ENCODE measurements around the gene ARL15. TPM values are rescaled to one million over a fixed set of nuclear protein-coding genes. Genes with fewer than 3 reads are reported as not detected.

ARL15 gene
- total and polyA plus RNA-seq, 7 experiments from 2014 or later: 9.6 to 17.1 (median 13.6) TPM

- H3K27me3 Mint-ChIP-seq: peaks cover 0 to 10% (median 0%) of the 10 kb centered on the region in 5 donors
- ChIA-PET POLR2A (interaction anchor here (1.0 kb wide), 1 partner anchor 61 kb away, joined by 4 read pairs; no protein-coding TSS in a partner anchor), CTCF (interaction anchor here (0.9 kb wide), 1 partner anchor 172 kb away, joined by 3 read pairs; no protein-coding TSS in a partner anchor)
- DNase-seq (no peak), ATAC-seq (no peak)
- Histone ChIP-seq H3K4me3 (ENCODE audit: low read length) (no peak overlapping the region), H3K27me3 (ENCODE audit: control insufficient read depth in 2 of 2, insufficient read depth in 2 of 2, low read length in 2 of 2) (no peaks in the 10 kb centered on the region), H3K4me1 (ENCODE audit: control insufficient read depth in 2 of 2, insufficient read depth in 2 of 2, low read length in 2 of 2) (no peaks in the 10 kb centered on the region), H3K27ac (ENCODE audit: low read depth, low read length) (no peak overlapping the region), H3K9me3 (ENCODE audit: control insufficient read depth in 2 of 3, low read length in 3 of 3) (no peaks in the 10 kb centered on the region), H3K36me3 (ENCODE audit: control insufficient read depth in 2 of 3, insufficient read depth in 3 of 3, low read length in 3 of 3) (no peaks in the 10 kb centered on the region)
- H3K9me3 Mint-ChIP-seq: no peaks in the 10 kb centered on the region
- peaks cover 0 to 33% (median 14%) of the 10 kb centered on the region in 7 donors for H3K4me1 Mint-ChIP-seq
- H3K36me3 Mint-ChIP-seq: peaks cover 0 to 2% (median 0%) of the 10 kb centered on the region in 5 donors
- intact Hi-C loops (cut with micrococcal nuclease): no loop called here
- no peak overlapping the region for H3K27ac Mint-ChIP-seq
- H3K4me3 Mint-ChIP-seq: peak overlapping the region in 1 of 10 donors; percentile 9
Measured at GRCh38 chr5:54247226-54247625, 63.1 kb downstream of the ARL15 start.

GRCh38 chr5:54243483-54244080 is 66.8 kb downstream of the ARL15 start:
- intact Hi-C loops (cut with micrococcal nuclease): loop anchor here (1.0 to 5.0 kb wide), 7 partner anchors 67 to 916 kb away; partner anchors contain the start of gene ARL15 (in 2 of the 2)
- H3K4me3 Mint-ChIP-seq: no peak overlapping the region
- peaks cover 0 to 22% (median 14%) of the 10 kb centered on the region in 7 donors for H3K4me1 Mint-ChIP-seq
- ATAC-seq (peak; percentile 54), DNase-seq (peak in 6 of 9 donors; percentile 10 to 45 (median 36))
- CTCF ChIA-PET: interaction anchor here (0.7 to 2.2 kb wide), 16 partner anchors 11 to 624 kb away, joined by 3 to 23 read pairs (median 4); partner anchors contain the start of gene ARL15
- H3K36me3 ChIP-seq (ENCODE audit: control insufficient read depth in 2 of 3, insufficient read depth in 3 of 3, low read length in 3 of 3): no peaks in the 10 kb centered on the region
- peaks cover 0 to 10% (median 0%) of the 10 kb centered on the region in 5 donors for H3K27me3 Mint-ChIP-seq
- no peaks in the 10 kb centered on the region for H3K9me3 Mint-ChIP-seq
- no peak overlapping the region for H3K27ac Mint-ChIP-seq
- H3K27ac ChIP-seq (ENCODE audit: low read depth, low read length): no peak overlapping the region
- POLR2A ChIA-PET: interaction anchor here (0.7 kb wide), 1 partner anchor 213 kb away, joined by 3 read pairs; no protein-coding TSS in a partner anchor
- no peaks in the 10 kb centered on the region for H3K27me3 ChIP-seq (ENCODE audit: control insufficient read depth in 2 of 2, insufficient read depth in 2 of 2, low read length in 2 of 2)
- H3K36me3 Mint-ChIP-seq: peaks cover 0 to 10% (median 5%) of the 10 kb centered on the region in 5 donors
- no peaks in the 10 kb centered on the region for H3K4me1 ChIP-seq (ENCODE audit: control insufficient read depth in 2 of 2, insufficient read depth in 2 of 2, low read length in 2 of 2)
- H3K4me3 ChIP-seq (ENCODE audit: low read length): no peak overlapping the region
- no peaks in the 10 kb centered on the region for H3K9me3 ChIP-seq (ENCODE audit: control insufficient read depth in 2 of 3, low read length in 3 of 3)

GRCh38 chr5:54242297-54242696 is 68.1 kb downstream of the ARL15 start:
- no peaks in the 10 kb centered on the region for H3K4me1 ChIP-seq (ENCODE audit: control insufficient read depth in 2 of 2, insufficient read depth in 2 of 2, low read length in 2 of 2)
- no peak overlapping the region for H3K27ac ChIP-seq (ENCODE audit: low read depth, low read length)
- Mint-ChIP-seq H3K9me3 (no peaks in the 10 kb centered on the region), H3K4me1 (peaks cover 0 to 17% (median 10%) of the 10 kb centered on the region in 7 donors), H3K27ac (no peak overlapping the region), H3K27me3 (peaks cover 0 to 8% (median 0%) of the 10 kb centered on the region in 5 donors), H3K4me3 (no peak overlapping the region), H3K36me3 (peaks cover 0 to 10% (median 5%) of the 10 kb centered on the region in 5 donors)
- DNase-seq (no peak), ATAC-seq (no peak)
- no peaks in the 10 kb centered on the region for H3K27me3 ChIP-seq (ENCODE audit: control insufficient read depth in 2 of 2, insufficient read depth in 2 of 2, low read length in 2 of 2)
- CTCF ChIA-PET: no interaction called here
- POLR2A ChIA-PET: no interaction called here
- H3K9me3 ChIP-seq (ENCODE audit: control insufficient read depth in 2 of 3, low read length in 3 of 3): no peaks in the 10 kb centered on the region
- no peak overlapping the region for H3K4me3 ChIP-seq (ENCODE audit: low read length)
- intact Hi-C loops (cut with micrococcal nuclease): loop anchor here in 1 of 2 donors (5.0 kb wide), 1 partner anchor 70 kb away; the partner anchor contains the start of gene ARL15
- H3K36me3 ChIP-seq (ENCODE audit: control insufficient read depth in 2 of 3, insufficient read depth in 3 of 3, low read length in 3 of 3): no peaks in the 10 kb centered on the region

- no peak overlapping the region for H3K27ac Mint-ChIP-seq
- peak overlapping the region in 1 of 10 donors; percentile 17 for H3K4me3 Mint-ChIP-seq
- no peaks in the 10 kb centered on the region for H3K27me3 ChIP-seq (ENCODE audit: control insufficient read depth in 2 of 2, insufficient read depth in 2 of 2, low read length in 2 of 2)
- DNase-seq (peak in 1 of 9 donors; percentile 23), ATAC-seq (no peak)
- no peaks in the 10 kb centered on the region for H3K9me3 ChIP-seq (ENCODE audit: control insufficient read depth in 2 of 3, low read length in 3 of 3)
- CTCF ChIA-PET: interaction anchor here (0.7 to 2.2 kb wide), 3 partner anchors 8 to 256 kb away, joined by 5 to 7 read pairs (median 5); no protein-coding TSS in a partner anchor
- H3K36me3 Mint-ChIP-seq: peaks cover 0 to 1% (median under 1%) of the 10 kb centered on the region in 5 donors
- no peaks in the 10 kb centered on the region for H3K9me3 Mint-ChIP-seq
- H3K4me1 ChIP-seq (ENCODE audit: control insufficient read depth in 2 of 2, insufficient read depth in 2 of 2, low read length in 2 of 2): peaks cover 0 to 2% of the 10 kb centered on the region in 2 donors
- H3K27me3 Mint-ChIP-seq: peaks cover 0 to 1% (median 0%) of the 10 kb centered on the region in 5 donors
- POLR2A ChIA-PET: interaction anchor here (0.9 kb wide), 1 partner anchor 9 kb away, joined by 3 read pairs; no protein-coding TSS in a partner anchor
- no peaks in the 10 kb centered on the region for H3K36me3 ChIP-seq (ENCODE audit: control insufficient read depth in 2 of 3, insufficient read depth in 3 of 3, low read length in 3 of 3)
- intact Hi-C loops (cut with micrococcal nuclease): loop anchor here in 1 of 2 donors (5.0 kb wide), 1 partner anchor 1062 kb away; no protein-coding TSS in a partner anchor
- H3K4me3 ChIP-seq (ENCODE audit: low read length): no peak overlapping the region
- H3K27ac ChIP-seq (ENCODE audit: low read depth, low read length): no peak overlapping the region
- peaks cover 3 to 14% (median 8%) of the 10 kb centered on the region in 7 donors for H3K4me1 Mint-ChIP-seq
Measured at GRCh38 chr5:54234304-54234933, 76.0 kb downstream of the ARL15 start.

- CTCF ChIA-PET: interaction anchor here (0.7 to 3.2 kb wide), 2 partner anchors 752 to 1283 kb away, joined by 4 to 14 read pairs; no protein-coding TSS in a partner anchor
- intact Hi-C loops (cut with micrococcal nuclease): loop anchor here in 1 of 2 donors (5.0 kb wide), 1 partner anchor 1059 kb away; no protein-coding TSS in a partner anchor
Measured at GRCh38 chr5:54230936-54231685, 79.3 kb downstream of the ARL15 start.

More at GRCh38 chr5:54230936-54231685, 79.3 kb downstream of the ARL15 start:
- Histone ChIP-seq H3K27ac (ENCODE audit: low read depth, low read length) (no peak overlapping the region), H3K4me3 (ENCODE audit: low read length) (no peak overlapping the region), H3K4me1 (ENCODE audit: control insufficient read depth in 2 of 2, insufficient read depth in 2 of 2, low read length in 2 of 2) (peaks cover 0 to 4% of the 10 kb centered on the region in 2 donors), H3K9me3 (ENCODE audit: control insufficient read depth in 2 of 3, low read length in 3 of 3) (no peaks in the 10 kb centered on the region), H3K27me3 (ENCODE audit: control insufficient read depth in 2 of 2, insufficient read depth in 2 of 2, low read length in 2 of 2) (no peaks in the 10 kb centered on the region), H3K36me3 (ENCODE audit: control insufficient read depth in 2 of 3, insufficient read depth in 3 of 3, low read length in 3 of 3) (no peaks in the 10 kb centered on the region)
- Mint-ChIP-seq H3K4me1 (peaks cover 6 to 28% (median 13%) of the 10 kb centered on the region in 7 donors), H3K27me3 (peaks cover 0 to 5% (median 0%) of the 10 kb centered on the region in 5 donors), H3K27ac (no peak overlapping the region), H3K4me3 (no peak overlapping the region), H3K36me3 (peaks cover 0 to 4% (median 0%) of the 10 kb centered on the region in 5 donors), H3K9me3 (no peaks in the 10 kb centered on the region)
- ATAC-seq: no peak
- POLR2A ChIA-PET: interaction anchor here (0.6 to 1.0 kb wide), 2 partner anchors 63 to 1243 kb away, joined by 3 to 6 read pairs; no protein-coding TSS in a partner anchor
- no peak for DNase-seq

Measured in naive thymus-derived CD4-positive, alpha-beta T cell (primary cell).